ACC112 (cell line): ENCODE measurements around the gene TTC29.
"Not testable (repeated sequence)": the region's sequence is repeated elsewhere in the genome, so short reads cannot be mapped to it uniquely, and the experiment has no call there.

Experiments
- H2AFZ ChIP-seq: fragments of 200-600 bp; sonication (generic); one replicate; pipeline ENCODE4 v1.6.0; 2017; ENCODE audit warnings: antibody characterized with exemption, low read length; ENCODE audit not compliant: unreplicated experiment
- H3K27ac ChIP-seq: fragments of 200-600 bp; sonication (generic); 2 replicates; pipeline ENCODE4 v1.5.1; 2014; ENCODE audit warnings: low read depth, mild to moderate bottlenecking, antibody characterized with exemption, low read length, moderate library complexity
- H3K27me3 ChIP-seq: fragments of 200-600 bp; sonication (generic); 2 replicates; pipeline ENCODE4 v1.6.1; 2014; ENCODE audit warnings: mild to moderate bottlenecking, antibody characterized with exemption, low read length, moderate library complexity, mixed read lengths; ENCODE audit not compliant: insufficient read depth
- H3K36me3 ChIP-seq: fragments of 200-600 bp; sonication (generic); 2 replicates; pipeline ENCODE4 v1.6.1; 2016; ENCODE audit warnings: mild to moderate bottlenecking, antibody characterized with exemption, low read length, moderate library complexity, mixed read lengths; ENCODE audit not compliant: insufficient read depth
- H3K4me1 ChIP-seq: fragments of 200-600 bp; sonication (generic); one replicate; pipeline ENCODE4 v1.6.1; 2016; ENCODE audit warnings: low read length, mixed read lengths; ENCODE audit not compliant: insufficient read depth, unreplicated experiment, control insufficient read depth
- H3K4me3 ChIP-seq: fragments of 200-600 bp; sonication (generic); 2 replicates; pipeline ENCODE4 v1.5.1; 2014; ENCODE audit warnings: mild to moderate bottlenecking, low read depth, low read length
- H3K79me2 ChIP-seq: fragments of 200-600 bp; sonication (generic); one replicate; pipeline ENCODE4 v1.6.0; 2016; ENCODE audit warnings: low read length; ENCODE audit not compliant: control insufficient read depth, unreplicated experiment, insufficient read depth

The TTC29 gene

DNA sequence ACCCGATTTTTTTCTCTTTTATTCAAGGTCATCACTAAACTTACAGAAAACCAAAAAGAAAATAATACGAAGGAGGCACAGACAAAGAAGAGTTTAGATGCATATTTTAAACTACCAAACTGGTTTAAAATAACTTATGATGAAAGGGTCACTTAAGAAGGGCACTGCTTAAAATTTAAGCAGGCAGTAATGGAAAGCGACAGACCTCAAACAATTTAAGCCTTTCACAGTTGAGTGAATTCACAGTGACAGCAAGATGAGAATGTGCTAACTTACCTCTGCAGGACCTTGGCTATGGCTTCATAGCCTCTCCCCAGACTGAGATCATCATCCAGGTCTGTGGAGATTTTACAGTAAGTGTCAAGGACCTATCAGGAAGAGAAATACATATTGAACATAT, 112.1 kb downstream of the TTC29 start:
- no peaks in the 10 kb centered on the region for H3K36me3 ChIP-seq
- H3K27me3 ChIP-seq = peaks cover 12% of the 10 kb centered on the region
- no peaks in the 10 kb centered on the region for H3K79me2 ChIP-seq
- no peak overlapping the region for H3K27ac ChIP-seq
- no peak overlapping the region for H3K4me3 ChIP-seq
- H2AFZ ChIP-seq = no peak overlapping the region
- H3K4me1 ChIP-seq = no peaks in the 10 kb centered on the region

DNA sequence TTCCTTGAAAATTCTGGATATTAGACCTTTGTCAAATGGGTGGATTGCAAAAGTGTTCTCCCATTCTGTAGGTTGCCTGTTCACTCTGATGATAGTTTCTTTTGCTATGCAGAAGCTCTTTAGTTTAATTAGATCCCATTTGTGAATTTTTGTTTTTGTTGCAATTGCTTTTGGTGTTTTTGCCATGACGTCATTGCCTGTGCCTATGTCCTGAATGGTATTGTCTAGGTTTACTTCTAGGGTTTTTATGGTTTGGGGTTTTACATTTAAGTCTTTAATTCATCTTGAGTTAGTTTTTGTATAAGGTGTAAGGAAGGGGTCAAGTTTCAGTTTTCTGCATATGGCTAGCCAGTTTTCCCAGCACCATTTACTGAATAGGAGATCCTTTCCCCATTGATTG, 122.7 kb downstream of the TTC29 start:
- H3K79me2 ChIP-seq, H2AFZ ChIP-seq, H3K36me3 ChIP-seq, H3K4me3 ChIP-seq, H3K4me1 ChIP-seq, H3K27ac ChIP-seq, H3K27me3 ChIP-seq: not testable (repeated sequence)

DNA sequence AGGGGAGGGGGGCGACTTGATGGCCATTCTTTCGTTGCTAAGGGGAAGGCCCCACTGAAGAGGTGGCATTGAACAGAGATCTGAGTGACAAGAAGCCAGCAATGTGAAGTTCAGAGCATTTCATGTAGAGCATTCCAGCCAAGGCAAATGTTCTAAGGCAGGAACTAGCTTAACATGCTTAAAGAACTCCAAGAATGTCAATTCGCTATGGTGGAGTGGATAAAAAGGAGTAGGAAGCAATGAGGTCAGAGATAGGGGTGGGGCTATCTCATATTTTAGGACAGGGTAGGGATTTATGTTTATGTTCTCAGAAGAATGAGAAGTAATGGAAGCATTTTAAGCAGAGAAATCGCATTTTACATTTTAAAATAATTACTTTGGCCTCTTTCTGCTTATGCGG, 130.9 kb downstream of the TTC29 start:
- Histone ChIP-seq H3K27ac (no peak overlapping the region), H2AFZ (no peak overlapping the region), H3K79me2 (no peaks in the 10 kb centered on the region), H3K36me3 (no peaks in the 10 kb centered on the region), H3K4me1 (no peaks in the 10 kb centered on the region), H3K27me3 (peaks cover 8% of the 10 kb centered on the region), H3K4me3 (no peak overlapping the region)

DNA sequence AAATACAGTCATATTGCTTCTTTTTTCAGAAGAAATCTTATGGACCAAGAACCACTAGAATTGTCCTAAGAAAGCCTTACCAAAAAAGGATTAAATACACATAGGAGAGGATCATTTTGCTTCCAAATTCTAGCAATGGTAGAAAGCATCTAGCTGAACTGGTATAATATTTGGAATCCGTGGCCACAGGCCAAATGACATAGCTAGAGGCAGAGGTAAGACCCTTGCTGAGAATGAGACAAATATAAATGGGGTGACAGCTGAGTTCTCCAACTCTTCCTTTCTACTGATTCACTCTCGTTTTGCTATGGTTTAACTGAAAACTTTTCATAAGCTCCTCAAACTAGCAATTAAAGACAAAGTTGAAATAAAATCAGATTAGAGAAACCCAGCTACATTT, 150.0 kb downstream of the TTC29 start:
- H3K36me3 ChIP-seq = no peaks in the 10 kb centered on the region
- no peak overlapping the region for H3K4me3 ChIP-seq
- H3K27me3 ChIP-seq = peaks cover 16% of the 10 kb centered on the region; the same call in 1 of the 2 replicates
- no peaks in the 10 kb centered on the region for H3K79me2 ChIP-seq
- H2AFZ ChIP-seq = no peak overlapping the region
- H3K4me1 ChIP-seq = no peaks in the 10 kb centered on the region
- no peak overlapping the region for H3K27ac ChIP-seq

DNA sequence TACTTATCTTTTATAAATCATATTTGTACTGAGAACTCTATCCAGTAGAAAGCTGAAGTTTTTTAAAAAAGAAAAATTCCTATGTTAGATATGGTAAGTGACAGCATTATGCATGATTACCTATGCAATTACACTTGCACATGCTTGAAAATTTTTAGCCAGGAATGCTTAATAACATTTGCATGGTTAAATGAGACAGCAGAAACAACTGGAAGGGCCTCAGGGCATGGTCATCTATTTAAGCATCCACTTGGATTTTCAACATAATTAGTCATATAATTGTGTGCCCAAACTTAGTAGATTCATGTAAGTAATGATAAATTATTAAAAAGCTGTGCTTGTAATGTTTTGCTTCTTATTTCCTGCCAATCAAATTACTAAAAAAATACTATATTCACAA, 151.9 kb downstream of the TTC29 start:
- Histone ChIP-seq H2AFZ (no peak overlapping the region), H3K36me3 (no peaks in the 10 kb centered on the region), H3K79me2 (no peaks in the 10 kb centered on the region), H3K27me3 (peaks cover 16% of the 10 kb centered on the region; the same call in 1 of the 2 replicates), H3K27ac (no peak overlapping the region), H3K4me1 (no peaks in the 10 kb centered on the region), H3K4me3 (no peak overlapping the region)

DNA sequence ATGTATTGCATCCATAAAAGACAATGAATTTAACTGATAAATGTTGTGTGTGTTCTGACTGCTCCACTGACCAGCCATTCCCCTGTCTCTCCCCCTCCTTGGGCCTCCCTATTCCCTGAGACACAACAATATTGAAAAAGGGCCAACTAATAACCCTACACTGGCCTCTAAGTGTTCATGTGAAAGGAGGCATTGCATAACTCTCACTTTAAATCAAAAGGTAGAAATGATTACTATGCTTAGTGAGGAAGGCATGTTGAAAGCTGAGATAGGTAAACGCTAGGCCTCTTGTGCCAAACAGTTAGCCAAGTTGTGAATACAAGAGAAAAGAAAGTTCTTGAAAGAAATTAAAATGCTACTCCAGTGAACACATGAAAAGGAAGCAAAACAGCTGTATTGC, 154.2 kb downstream of the TTC29 start:
- H3K4me1 ChIP-seq = no peaks in the 10 kb centered on the region
- no peak overlapping the region for H3K27ac ChIP-seq
- H3K36me3 ChIP-seq = no peaks in the 10 kb centered on the region
- no peaks in the 10 kb centered on the region for H3K79me2 ChIP-seq
- H2AFZ ChIP-seq = no peak overlapping the region
- peaks cover 23% of the 10 kb centered on the region; the same call in 1 of the 2 replicates for H3K27me3 ChIP-seq
- H3K4me3 ChIP-seq = no peak overlapping the region

DNA sequence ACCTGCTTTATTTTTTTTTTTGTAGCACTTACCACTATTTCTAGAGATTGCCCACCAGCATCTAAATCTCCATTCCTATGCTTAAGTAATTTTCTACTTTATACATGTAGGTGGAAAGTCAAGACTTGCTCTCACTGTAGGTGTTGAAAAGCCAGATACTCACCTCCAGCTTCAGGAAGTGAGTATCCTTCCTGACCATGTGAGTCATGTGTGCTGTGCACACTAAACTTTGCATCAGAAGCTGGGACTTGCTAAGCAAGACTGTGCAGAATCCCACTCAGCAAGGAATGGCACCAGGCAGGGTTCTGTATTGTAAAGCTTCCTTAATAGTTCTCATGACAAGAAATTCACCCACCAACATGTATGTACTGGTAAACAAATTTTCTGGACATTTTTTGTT, 155.1 kb downstream of the TTC29 start:
- Histone ChIP-seq H2AFZ (no peak overlapping the region), H3K36me3 (no peaks in the 10 kb centered on the region), H3K27me3 (peaks cover 23% of the 10 kb centered on the region; the same call in 1 of the 2 replicates), H3K4me3 (no peak overlapping the region), H3K4me1 (no peaks in the 10 kb centered on the region), H3K79me2 (no peaks in the 10 kb centered on the region), H3K27ac (no peak overlapping the region)

DNA sequence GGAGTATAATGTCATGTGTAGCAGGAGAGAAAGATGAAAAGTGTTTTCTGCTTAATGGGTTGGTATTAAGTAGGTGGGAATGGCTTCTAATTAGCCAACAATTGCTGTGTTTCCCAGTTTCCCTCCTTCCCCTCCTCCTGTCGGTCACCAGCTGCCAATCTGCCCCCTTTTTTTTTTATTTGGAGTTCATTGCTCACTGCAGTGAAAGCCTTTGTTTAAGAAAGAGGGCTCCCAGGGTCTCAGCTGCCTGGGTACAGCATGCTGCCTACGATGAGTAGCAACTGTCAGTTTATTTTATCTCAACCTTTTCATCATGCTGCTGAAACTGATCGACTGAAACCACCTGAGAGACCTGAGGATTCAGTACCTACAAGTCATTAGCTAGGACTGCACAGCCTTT, 157.9 kb downstream of the TTC29 start:
- H3K79me2 ChIP-seq = no peaks in the 10 kb centered on the region
- H3K4me3 ChIP-seq = no peak overlapping the region
- no peaks in the 10 kb centered on the region for H3K4me1 ChIP-seq
- no peaks in the 10 kb centered on the region for H3K36me3 ChIP-seq
- H3K27ac ChIP-seq = no peak overlapping the region
- H2AFZ ChIP-seq = no peak overlapping the region
- peaks cover 17% of the 10 kb centered on the region; the same call in 1 of the 2 replicates for H3K27me3 ChIP-seq

DNA sequence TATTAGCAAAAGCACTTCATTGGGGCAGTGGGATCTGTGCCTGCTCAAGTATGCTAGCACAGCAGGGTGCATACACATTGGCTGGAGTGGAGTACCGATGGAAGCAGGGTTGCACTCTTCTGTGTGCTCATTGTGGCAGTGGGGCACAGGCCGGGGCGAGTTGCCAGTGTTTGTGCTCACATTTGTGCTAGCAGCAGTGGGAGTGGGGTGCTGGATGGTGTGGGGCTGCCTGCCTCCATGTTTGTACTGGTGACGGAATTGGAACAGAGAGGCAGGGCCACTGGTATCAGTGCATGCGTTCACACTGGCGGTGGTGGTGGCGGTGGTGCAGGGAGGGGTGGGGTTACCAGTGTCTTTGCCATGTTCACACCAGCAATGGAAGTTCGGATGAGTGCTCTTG, 169.0 kb downstream of the TTC29 start:
- Histone ChIP-seq H3K27ac (no peak overlapping the region), H3K79me2 (no peaks in the 10 kb centered on the region), H3K36me3 (no peaks in the 10 kb centered on the region), H2AFZ (no peak overlapping the region), H3K4me1 (no peaks in the 10 kb centered on the region), H3K4me3 (no peak overlapping the region), H3K27me3 (peaks cover 8% of the 10 kb centered on the region; the same call in 1 of the 2 replicates)

DNA sequence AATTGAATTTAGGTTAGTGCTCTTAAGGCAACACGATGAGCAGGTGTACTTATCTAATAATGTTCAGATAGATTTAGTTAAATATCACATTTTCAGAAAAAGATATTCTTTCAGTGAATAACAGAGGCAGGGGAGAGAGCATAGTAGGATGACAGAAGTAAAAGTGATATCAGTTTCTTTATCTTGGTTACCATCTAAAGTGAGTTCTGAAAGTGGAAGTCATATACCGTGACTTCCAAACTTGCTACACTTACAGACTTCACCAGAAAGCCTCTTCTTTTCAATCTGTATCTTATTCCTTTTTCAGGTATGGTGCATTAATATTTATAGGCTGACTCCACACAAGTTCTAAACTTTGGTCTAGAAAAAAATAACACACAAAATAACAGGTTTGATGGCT, 182.1 kb downstream of the TTC29 start:
- Histone ChIP-seq H3K36me3 (no peaks in the 10 kb centered on the region), H3K27me3 (peaks cover 11% of the 10 kb centered on the region; the same call in 1 of the 2 replicates), H2AFZ (no peak overlapping the region), H3K27ac (no peak overlapping the region), H3K4me1 (no peaks in the 10 kb centered on the region), H3K4me3 (no peak overlapping the region), H3K79me2 (no peaks in the 10 kb centered on the region)

DNA sequence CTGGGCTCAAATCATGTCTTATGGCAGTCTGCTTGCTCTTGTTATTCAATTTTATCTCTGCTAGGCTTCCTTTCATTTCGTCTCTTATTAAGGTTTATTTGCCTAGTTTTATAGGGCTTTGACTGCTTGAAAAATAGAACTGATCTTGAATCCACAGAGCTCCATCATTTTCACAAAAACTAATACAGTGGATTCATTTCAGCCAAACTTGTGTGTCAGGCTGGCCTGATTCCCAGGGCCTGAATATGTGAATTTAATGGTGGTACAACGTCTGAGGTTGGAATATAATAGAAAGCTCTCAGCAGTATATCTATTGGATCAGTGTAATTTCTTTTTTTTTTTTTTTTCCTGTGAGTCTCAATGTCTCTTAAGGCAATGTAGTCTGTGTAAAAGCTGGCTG, 183.6 kb downstream of the TTC29 start:
- Histone ChIP-seq H3K27me3 (0 out of 2 replicates have a peak, but pooled peaks cover 3% of the 10 kb centered on the region), H3K36me3 (no peaks in the 10 kb centered on the region), H2AFZ (no peak overlapping the region), H3K4me1 (no peaks in the 10 kb centered on the region), H3K4me3 (no peak overlapping the region), H3K79me2 (no peaks in the 10 kb centered on the region), H3K27ac (no peak overlapping the region)
